COLO668 (cell line): ENCODE data around the gene DHFR2.
A peak's percentile ranks its signal among the peaks of the same experiment; 100 is the strongest.
"Not testable (repeated sequence)": the region's sequence is repeated elsewhere in the genome, so short reads cannot be mapped to it uniquely, and the experiment has no call there.

Source experiments
- DNase-seq: peaks from one replicate; lab custom pipeline; 2025; ENCODE audit not compliant: unreplicated experiment; lab: John Stamatoyannopoulos, UW

The DHFR2 gene

GRCh38 chr3:94062513-94063404 lies at the start of gene DHFR2, which contains the start of gene NSUN3:
Gene DHFR2 (minus strand): TSS chr3:94062916. CDS start chr3:94061511, 1,405 bp downstream.
Gene NSUN3 (plus strand): TSS chr3:94063061. CDS start chr3:94063127, 66 bp downstream.
- DNase-seq, result peak; percentile 83

GRCh38 chr3:94110854-94111253 lies 48.1 kb upstream of the DHFR2 start:
- DNase-seq, result no peak

GRCh38 chr3:94110232-94110631 lies 47.5 kb upstream of the DHFR2 start:
- DNase-seq, result not testable (repeated sequence)

- no peak for DNase-seq
Observed at GRCh38 chr3:94106268-94106667, 43.6 kb upstream of the DHFR2 start.

- DNase-seq, result no peak
Observed at GRCh38 chr3:94101860-94102259, 39.1 kb upstream of the DHFR2 start.

- no peak for DNase-seq
Observed at GRCh38 chr3:94099311-94099710, 36.6 kb upstream of the DHFR2 start.

- no peak for DNase-seq
Observed at GRCh38 chr3:94098452-94098851, 35.7 kb upstream of the DHFR2 start.

- DNase-seq, result no peak
Observed at GRCh38 chr3:94095111-94095510, 32.4 kb upstream of the DHFR2 start.

GRCh38 chr3:94093151-94093550 lies 30.4 kb upstream of the DHFR2 start:
- DNase-seq, result no peak

- DNase-seq, result no peak
Observed at GRCh38 chr3:94092086-94092485, 29.4 kb upstream of the DHFR2 start.

GRCh38 chr3:94089126-94089525 lies 26.4 kb upstream of the DHFR2 start:
- DNase-seq, result no peak

GRCh38 chr3:94083261-94083660 lies 20.5 kb upstream of the DHFR2 start:
- DNase-seq, result no peak

GRCh38 chr3:94082391-94082937 lies 19.7 kb upstream of the DHFR2 start:
- DNase-seq, result peak; percentile 27

- no peak for DNase-seq
Observed at GRCh38 chr3:94081884-94082283, 19.2 kb upstream of the DHFR2 start.

- peak; percentile 8 for DNase-seq
Observed at GRCh38 chr3:94080552-94080951, 17.8 kb upstream of the DHFR2 start.

GRCh38 chr3:94076055-94076454 lies 13.3 kb upstream of the DHFR2 start:
- no peak for DNase-seq

- no peak for DNase-seq
Observed at GRCh38 chr3:94071713-94072284, 9.1 kb upstream of the DHFR2 start.

GRCh38 chr3:94070341-94070911 lies 7.7 kb upstream of the DHFR2 start:
- DNase-seq, result no peak

- DNase-seq, result no peak
Observed at GRCh38 chr3:94069194-94069813, 6.6 kb upstream of the DHFR2 start.

- no peak for DNase-seq
Observed at GRCh38 chr3:94066506-94067500, 4.1 kb upstream of the DHFR2 start.
